C4-2B (cell line): ENCODE data around the gene CADM1.

ENCODE experiments used
- H3K27ac ChIP-seq: fragments of 450-650 bp; 2 replicates; pipeline ENCODE4 v1.5.1; 2017
- ZFX ChIP-seq: fragments of 450-650 bp; IDR thresholded peaks from 2 replicates; pipeline ENCODE4 v1.6.1; 2017
- TF ChIP-seq, protein P1 (sequence below): fragments of 450-650 bp; conservative IDR thresholded peaks from 2 replicates; pipeline ENCODE4 v1.5.1; 2017; ENCODE audit warnings: mild to moderate bottlenecking

Gene CADM1

DNA sequence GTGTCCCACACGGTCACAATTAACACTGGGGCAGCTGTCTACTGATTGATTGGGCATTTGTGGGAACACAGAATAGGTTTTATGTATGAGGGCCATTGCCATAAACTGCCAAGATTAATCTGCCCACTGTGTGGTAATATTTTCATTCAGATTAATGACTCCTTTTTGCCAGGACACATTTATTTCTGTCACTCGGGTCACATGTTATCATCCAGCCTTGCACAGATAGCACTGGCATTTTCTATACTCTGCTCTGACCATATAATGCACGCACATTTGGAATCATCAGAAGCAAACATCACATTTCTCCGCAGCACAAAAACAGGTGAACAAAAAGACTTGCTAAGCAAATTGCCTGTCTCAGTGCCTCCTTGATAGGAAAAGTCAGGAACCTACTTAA lies 138.3 kb downstream of the CADM1 start:
- no peak overlapping the region for H3K27ac ChIP-seq
- TF ChIP-seq, protein P1, sequence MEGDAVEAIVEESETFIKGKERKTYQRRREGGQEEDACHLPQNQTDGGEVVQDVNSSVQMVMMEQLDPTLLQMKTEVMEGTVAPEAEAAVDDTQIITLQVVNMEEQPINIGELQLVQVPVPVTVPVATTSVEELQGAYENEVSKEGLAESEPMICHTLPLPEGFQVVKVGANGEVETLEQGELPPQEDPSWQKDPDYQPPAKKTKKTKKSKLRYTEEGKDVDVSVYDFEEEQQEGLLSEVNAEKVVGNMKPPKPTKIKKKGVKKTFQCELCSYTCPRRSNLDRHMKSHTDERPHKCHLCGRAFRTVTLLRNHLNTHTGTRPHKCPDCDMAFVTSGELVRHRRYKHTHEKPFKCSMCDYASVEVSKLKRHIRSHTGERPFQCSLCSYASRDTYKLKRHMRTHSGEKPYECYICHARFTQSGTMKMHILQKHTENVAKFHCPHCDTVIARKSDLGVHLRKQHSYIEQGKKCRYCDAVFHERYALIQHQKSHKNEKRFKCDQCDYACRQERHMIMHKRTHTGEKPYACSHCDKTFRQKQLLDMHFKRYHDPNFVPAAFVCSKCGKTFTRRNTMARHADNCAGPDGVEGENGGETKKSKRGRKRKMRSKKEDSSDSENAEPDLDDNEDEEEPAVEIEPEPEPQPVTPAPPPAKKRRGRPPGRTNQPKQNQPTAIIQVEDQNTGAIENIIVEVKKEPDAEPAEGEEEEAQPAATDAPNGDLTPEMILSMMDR = no peak
- no peak for TF ChIP-seq ZFX

DNA sequence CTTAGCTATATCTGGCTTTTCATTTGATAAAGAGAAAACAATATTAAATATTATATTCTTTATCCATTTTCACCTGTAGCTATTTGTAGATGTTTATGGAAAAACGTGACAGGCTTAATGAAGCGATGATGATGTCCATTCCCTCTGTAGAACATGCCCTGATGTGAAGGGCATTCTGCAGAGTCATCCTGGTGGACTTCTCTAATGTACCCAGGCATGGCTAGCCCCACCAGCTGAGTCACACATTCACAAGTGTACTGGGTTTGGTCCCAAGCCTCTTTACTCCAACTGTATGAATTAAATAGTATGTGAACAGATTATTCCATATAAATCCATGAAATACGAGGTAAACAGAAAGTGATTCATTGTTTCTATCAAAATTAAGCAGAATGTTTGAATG lies 139.3 kb downstream of the CADM1 start:
- TF ChIP-seq, protein P1 = no peak
- H3K27ac ChIP-seq = no peak overlapping the region

DNA sequence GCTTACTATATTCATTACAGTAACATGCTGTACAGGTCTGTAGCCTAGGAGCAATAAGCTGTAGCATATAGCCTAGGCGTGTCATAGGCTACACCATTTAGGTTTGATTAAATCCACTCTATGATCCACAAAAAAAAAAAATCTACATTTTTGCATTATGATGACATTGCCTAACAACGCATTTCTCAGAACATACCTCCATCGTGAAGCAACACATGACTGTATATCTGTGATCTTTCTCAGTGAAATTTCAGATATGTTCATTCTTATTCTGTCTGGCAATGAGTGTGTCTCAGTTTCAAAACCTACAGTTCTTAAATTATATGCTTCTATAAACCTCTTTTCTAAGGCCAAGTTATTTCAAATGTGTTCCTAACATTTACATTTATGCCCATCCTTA lies 140.3 kb downstream of the CADM1 start:
- no peak overlapping the region for H3K27ac ChIP-seq
- no peak for TF ChIP-seq ZFX
- TF ChIP-seq, protein P1 = no peak

DNA sequence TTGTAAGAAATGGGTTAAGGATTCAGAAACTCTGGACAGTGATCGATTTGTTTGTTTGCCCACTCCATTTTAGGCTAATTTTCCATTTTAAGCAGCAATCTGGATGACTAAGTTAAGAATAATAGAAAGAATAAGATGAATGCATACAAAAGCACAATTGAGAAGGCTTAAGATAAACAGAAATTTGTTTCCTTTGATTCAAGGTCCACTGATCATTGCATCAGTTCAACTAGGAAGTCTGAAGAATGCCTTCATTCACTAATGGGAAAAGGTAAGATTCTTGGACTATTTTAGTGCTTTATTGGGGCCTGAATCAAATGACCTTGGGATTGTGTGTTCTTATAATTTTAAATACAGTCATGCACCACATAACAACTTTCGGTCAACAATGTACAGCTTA lies 140.8 kb downstream of the CADM1 start:
- no peak overlapping the region for H3K27ac ChIP-seq
- TF ChIP-seq ZFX = no peak

DNA sequence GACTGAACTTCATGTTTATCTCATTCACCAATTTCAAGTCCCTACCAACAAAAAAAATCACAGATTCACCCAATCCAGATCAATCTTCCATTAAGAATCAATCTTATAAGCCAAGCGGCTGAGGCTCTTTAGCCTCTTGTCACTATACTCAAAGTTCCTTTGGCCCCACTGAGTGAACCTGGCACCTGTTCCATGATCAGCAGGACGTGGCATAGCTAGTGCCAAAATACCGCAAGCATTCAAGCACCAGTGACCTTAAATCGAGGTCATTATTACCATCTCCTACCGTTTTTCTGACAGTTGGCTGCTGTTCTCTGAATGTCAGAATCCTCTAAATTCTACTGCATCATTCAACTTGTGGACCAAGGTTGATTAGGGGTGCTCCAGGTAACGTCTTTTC lies 141.2 kb downstream of the CADM1 start:
- TF ChIP-seq, protein P1 = no peak
- no peak for TF ChIP-seq ZFX
- H3K27ac ChIP-seq = no peak overlapping the region

DNA sequence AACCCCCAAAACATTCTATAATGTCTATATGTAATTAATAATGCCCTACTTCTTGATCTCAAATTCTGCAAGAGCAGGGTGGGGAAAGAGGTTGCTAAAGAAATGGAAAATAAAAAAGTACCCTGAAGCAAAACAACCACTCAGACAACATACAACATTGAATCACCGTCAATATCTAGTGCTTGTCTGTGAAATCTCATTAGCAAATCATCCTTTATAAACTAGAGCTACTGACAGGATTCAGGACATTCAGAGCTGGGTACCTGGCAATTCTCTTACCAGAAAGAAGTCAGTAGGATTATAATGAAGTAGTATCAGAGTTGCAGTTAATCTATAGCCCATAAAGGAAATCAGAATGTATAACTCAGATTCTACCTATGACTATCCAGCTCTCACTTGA lies 143.2 kb downstream of the CADM1 start:
- no peak for TF ChIP-seq ZFX
- TF ChIP-seq, protein P1 = no peak
- H3K27ac ChIP-seq = no peak overlapping the region

DNA sequence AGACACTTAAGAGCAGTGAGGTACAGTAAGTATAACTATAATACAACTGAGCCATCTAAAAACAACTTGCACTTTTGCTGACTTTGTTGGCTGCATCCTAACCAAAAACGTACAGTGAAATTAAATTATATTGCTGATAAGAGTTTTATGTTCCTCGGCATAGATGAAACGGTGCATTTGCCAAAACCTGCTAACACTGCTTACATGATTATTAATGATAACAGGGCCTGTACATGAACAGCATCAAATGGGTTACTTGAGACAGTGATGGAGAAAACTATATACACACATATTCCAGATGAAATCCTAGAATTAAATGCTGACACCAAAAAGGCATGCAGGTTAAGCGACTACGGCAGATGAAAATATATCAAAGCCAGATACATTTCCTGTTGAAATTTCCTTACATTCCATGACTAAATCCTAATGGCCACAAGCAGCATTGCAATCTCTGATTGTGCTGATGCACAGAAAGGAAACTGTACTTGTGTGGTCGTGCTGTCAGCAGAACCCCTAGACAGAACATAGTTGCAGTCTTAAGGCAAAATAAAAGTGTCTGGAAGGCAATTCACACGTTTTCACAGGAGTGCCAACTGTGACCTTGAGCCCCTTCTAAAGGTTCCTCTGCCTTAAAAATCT lies 143.9 kb downstream of the CADM1 start:
- TF ChIP-seq ZFX = no peak
- TF ChIP-seq, protein P1 = no peak; the same call in 1 of the 2 replicates
- H3K27ac ChIP-seq = no peak overlapping the region

DNA sequence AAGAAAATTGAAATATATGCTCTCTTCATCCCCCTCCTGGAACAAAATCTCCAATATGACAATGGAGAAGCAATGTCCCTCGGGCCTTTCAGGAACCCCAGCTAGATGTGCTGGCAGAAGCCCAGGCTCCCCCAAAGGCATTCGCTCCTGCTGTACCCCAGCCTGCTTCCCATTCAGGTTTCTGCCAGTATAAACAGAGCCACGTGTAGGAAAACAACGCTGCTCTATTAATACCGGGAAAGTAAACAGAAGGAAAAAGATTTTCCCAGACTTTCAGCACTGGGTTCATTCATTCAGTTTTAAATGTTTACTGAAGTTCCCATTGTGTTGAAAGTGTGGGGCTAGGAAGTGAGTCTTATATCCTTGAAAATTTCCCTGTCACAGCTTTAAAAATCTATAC lies 147.1 kb downstream of the CADM1 start:
- TF ChIP-seq, protein P1 = no peak
- TF ChIP-seq ZFX = no peak
- no peak overlapping the region for H3K27ac ChIP-seq
